HEK293 (cell line): Measurements from ENCODE around the gene AP2M1.

Source experiments
- CTCF ChIA-PET: fragments of 350-600 bp; formaldehyde crosslinking; extraction: SDS; loops from one replicate; lab custom pipeline; 2021; ENCODE audit warnings: antibody characterized with exemption; lab: Yijun Ruan, JAX
- POLR2A ChIA-PET: fragments of 300-600 bp; formaldehyde crosslinking; extraction: SDS; loops from one replicate; lab custom pipeline; 2020; ENCODE audit warnings: antibody characterized with exemption, inconsistent platforms; lab: Yijun Ruan, JAX
- H3K27ac ChIP-seq: fragments of 200-500 bp; sonication (Bioruptor generic); 2 replicates; pipeline ENCODE4 v1.5.1; 2014; ENCODE audit warnings: low read depth, low read length, control low read depth, inconsistent platforms; ENCODE audit errors: extremely low read depth
- H3K36me3 ChIP-seq, 2 experiments: fragments of 200-500 bp in 1 of 2; sonication (Bioruptor generic) in 1 of 2; 1 replicate in 1 of 2; 2 replicates in 1 of 2; pipeline ENCODE4 v1.5.1; 2014 to 2017; ENCODE audit warnings: inconsistent platforms in 2 of 2, low read length in 2 of 2; ENCODE audit not compliant: control insufficient read depth in 2 of 2, insufficient read depth in 1 of 2
- H3K4me1 ChIP-seq: fragments of 200-500 bp; sonication (Bioruptor generic); 2 replicates; pipeline ENCODE4 v1.5.1; 2014; ENCODE audit warnings: mild to moderate bottlenecking, low read length, inconsistent platforms; ENCODE audit not compliant: control insufficient read depth, insufficient read depth
- H3K4me3 ChIP-seq: 2 replicates; pipeline ENCODE4 v1.5.1; 2011; ENCODE audit warnings: low read depth, mild to moderate bottlenecking, control low read depth, low read length, moderate library complexity
- H3K9me3 ChIP-seq: fragments of 200-500 bp; sonication (Bioruptor generic); 2 replicates; pipeline ENCODE4 v1.5.1; 2014; ENCODE audit warnings: low read depth, low read length, inconsistent platforms; ENCODE audit not compliant: control insufficient read depth, insufficient read depth
- SETDB1 ChIP-seq: IDR thresholded peaks from one replicate; pipeline ENCODE4 v1.6.1; 2017; ENCODE audit warnings: mild to moderate bottlenecking, low read length, moderate library complexity, mixed read lengths; ENCODE audit not compliant: insufficient read length
- ZBTB17 ChIP-seq: fragments of 450-650 bp; formaldehyde crosslinking; IDR thresholded peaks from 2 replicates; pipeline ENCODE4 v1.5.1; 2016; ENCODE audit warnings: missing biosample characterization, missing genetic modification characterization
- ZFHX2 ChIP-seq: fragments of 450-650 bp; formaldehyde crosslinking; conservative IDR thresholded peaks from 2 replicates; pipeline ENCODE4 v1.5.1; 2016; ENCODE audit warnings: missing biosample characterization, missing genetic modification characterization
- ZNF266 ChIP-seq: fragments of 450-650 bp; formaldehyde crosslinking; IDR thresholded peaks from 2 replicates; pipeline ENCODE4 v1.5.1; 2016; ENCODE audit warnings: missing biosample characterization, missing genetic modification characterization, low read depth
- ZNF341 ChIP-seq: fragments of 450-650 bp; formaldehyde crosslinking; IDR thresholded peaks from 2 replicates; pipeline ENCODE4; 2016; ENCODE audit warnings: low read depth, missing biosample characterization, missing genetic modification characterization
- ZNF366 ChIP-seq: fragments of 450-650 bp; formaldehyde crosslinking; conservative IDR thresholded peaks from 2 replicates; pipeline ENCODE4 v1.5.1; 2016; ENCODE audit warnings: missing biosample characterization, missing genetic modification characterization
- ZNF529 ChIP-seq: fragments of 450-650 bp; formaldehyde crosslinking; IDR thresholded peaks from 2 replicates; pipeline ENCODE4 v1.5.1; 2017; ENCODE audit warnings: missing genetic modification characterization, missing biosample characterization; ENCODE audit not compliant: insufficient replicate concordance
- ZNF830 ChIP-seq: fragments of 450-650 bp; IDR thresholded peaks from 2 replicates; pipeline ENCODE4 v1.5.0; 2018; ENCODE audit warnings: missing biosample characterization, missing genetic modification characterization, low read depth, mild to moderate bottlenecking, moderate library complexity
- TF ChIP-seq, protein P1 (sequence below): fragments of 450-650 bp; formaldehyde crosslinking; IDR thresholded peaks from 2 replicates; pipeline ENCODE4 v1.5.1; 2017; ENCODE audit warnings: missing biosample characterization, missing genetic modification characterization
- TF ChIP-seq, protein P2 (sequence below): fragments of 450-650 bp; formaldehyde crosslinking; IDR thresholded peaks from 2 replicates; pipeline ENCODE4 v1.5.1; 2016; ENCODE audit warnings: missing biosample characterization, missing genetic modification characterization

The AP2M1 gene

DNA sequence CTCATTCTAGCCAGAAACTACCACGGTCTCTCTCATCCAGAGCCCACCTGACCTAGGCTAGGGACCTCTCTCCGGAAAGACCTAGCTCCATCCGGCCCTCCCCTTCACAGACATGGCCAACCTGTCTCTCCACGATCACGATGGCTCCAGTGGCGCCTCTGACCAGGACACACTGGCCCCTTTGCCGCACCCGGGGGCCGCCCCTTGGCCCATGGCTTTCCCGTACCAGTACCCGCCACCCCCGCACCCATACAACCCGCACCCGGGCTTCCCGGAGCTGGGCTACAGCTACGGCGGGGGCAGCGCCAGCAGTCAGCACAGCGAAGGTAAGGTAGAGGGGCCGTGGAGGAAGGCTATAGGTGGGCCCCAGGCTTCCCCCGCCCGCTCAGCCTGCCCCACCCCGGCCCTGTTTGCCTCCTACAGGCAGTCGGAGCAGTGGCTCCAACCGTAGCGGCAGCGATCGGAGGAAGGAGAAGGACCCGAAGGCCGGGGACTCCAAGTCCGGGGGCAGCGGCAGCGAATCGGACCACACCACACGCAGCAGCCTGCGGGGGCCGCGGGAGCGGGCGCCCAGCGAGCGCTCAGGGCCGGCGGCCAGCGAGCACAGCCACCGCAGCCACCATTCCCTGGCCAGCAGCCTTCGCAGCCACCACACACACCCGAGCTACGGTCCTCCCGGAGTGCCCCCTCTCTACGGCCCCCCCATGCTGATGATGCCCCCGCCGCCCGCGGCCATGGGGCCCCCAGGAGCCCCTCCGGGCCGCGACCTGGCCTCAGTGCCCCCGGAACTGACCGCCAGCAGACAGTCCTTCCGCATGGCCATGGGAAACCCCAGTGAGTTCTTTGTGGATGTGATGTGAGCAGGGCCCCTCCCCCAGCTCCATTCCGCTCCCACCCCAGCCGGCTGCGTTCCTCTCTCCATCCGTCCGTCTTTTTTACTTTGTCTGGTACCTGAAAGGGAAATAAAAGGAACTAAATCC, 4.5 kb upstream of the AP2M1 start (continued):
- TF ChIP-seq, protein P1, sequence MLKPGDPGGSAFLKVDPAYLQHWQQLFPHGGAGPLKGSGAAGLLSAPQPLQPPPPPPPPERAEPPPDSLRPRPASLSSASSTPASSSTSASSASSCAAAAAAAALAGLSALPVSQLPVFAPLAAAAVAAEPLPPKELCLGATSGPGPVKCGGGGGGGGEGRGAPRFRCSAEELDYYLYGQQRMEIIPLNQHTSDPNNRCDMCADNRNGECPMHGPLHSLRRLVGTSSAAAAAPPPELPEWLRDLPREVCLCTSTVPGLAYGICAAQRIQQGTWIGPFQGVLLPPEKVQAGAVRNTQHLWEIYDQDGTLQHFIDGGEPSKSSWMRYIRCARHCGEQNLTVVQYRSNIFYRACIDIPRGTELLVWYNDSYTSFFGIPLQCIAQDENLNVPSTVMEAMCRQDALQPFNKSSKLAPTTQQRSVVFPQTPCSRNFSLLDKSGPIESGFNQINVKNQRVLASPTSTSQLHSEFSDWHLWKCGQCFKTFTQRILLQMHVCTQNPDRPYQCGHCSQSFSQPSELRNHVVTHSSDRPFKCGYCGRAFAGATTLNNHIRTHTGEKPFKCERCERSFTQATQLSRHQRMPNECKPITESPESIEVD = no peak
- TF ChIP-seq SETDB1 = no peak
- no peak for TF ChIP-seq ZBTB17 (tag by site-specific recombination)
- TF ChIP-seq ZNF830 (tag by site-specific recombination) = no peak
- TF ChIP-seq ZNF341 = no peak

- Histone ChIP-seq H3K27ac (no peak overlapping the region), H3K4me1 (no peaks in the 10 kb centered on the region), H3K4me3 (no peak overlapping the region), H3K9me3 (no peaks in the 10 kb centered on the region), H3K36me3 (peaks cover 0 to 64% of the 10 kb centered on the region in 2 experiments; a peak in 2 of 3 replicates)
- ChIA-PET CTCF (no interaction called here), POLR2A (no interaction called here)
- TF ChIP-seq ZNF529 (tag by site-specific recombination) = no peak
- TF ChIP-seq ZNF266 (tag by site-specific recombination) = no peak
- TF ChIP-seq ZNF830 (tag by site-specific recombination) = no peak
- TF ChIP-seq, protein P2, sequence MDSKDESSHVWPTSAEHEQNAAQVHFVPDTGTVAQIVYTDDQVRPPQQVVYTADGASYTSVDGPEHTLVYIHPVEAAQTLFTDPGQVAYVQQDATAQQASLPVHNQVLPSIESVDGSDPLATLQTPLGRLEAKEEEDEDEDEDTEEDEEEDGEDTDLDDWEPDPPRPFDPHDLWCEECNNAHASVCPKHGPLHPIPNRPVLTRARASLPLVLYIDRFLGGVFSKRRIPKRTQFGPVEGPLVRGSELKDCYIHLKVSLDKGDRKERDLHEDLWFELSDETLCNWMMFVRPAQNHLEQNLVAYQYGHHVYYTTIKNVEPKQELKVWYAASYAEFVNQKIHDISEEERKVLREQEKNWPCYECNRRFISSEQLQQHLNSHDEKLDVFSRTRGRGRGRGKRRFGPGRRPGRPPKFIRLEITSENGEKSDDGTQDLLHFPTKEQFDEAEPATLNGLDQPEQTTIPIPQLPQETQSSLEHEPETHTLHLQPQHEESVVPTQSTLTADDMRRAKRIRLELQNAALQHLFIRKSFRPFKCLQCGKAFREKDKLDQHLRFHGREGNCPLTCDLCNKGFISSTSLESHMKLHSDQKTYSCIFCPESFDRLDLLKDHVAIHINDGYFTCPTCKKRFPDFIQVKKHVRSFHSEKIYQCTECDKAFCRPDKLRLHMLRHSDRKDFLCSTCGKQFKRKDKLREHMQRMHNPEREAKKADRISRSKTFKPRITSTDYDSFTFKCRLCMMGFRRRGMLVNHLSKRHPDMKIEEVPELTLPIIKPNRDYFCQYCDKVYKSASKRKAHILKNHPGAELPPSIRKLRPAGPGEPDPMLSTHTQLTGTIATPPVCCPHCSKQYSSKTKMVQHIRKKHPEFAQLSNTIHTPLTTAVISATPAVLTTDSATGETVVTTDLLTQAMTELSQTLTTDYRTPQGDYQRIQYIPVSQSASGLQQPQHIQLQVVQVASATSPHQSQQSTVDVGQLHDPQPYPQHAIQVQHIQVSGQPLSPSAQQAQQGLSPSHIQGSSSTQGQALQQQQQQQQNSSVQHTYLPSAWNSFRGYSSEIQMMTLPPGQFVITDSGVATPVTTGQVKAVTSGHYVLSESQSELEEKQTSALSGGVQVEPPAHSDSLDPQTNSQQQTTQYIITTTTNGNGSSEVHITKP (tag by site-specific recombination) = peak; percentile 79
- peak; percentile 60; the same call in 1 of the 2 replicates for TF ChIP-seq ZFHX2 (tag by site-specific recombination)
- TF ChIP-seq ZNF366 (tag by site-specific recombination) = no peak
These were observed 3.1 kb upstream of the AP2M1 start for GRCh38 chr3:184171562-184171961.

DNA sequence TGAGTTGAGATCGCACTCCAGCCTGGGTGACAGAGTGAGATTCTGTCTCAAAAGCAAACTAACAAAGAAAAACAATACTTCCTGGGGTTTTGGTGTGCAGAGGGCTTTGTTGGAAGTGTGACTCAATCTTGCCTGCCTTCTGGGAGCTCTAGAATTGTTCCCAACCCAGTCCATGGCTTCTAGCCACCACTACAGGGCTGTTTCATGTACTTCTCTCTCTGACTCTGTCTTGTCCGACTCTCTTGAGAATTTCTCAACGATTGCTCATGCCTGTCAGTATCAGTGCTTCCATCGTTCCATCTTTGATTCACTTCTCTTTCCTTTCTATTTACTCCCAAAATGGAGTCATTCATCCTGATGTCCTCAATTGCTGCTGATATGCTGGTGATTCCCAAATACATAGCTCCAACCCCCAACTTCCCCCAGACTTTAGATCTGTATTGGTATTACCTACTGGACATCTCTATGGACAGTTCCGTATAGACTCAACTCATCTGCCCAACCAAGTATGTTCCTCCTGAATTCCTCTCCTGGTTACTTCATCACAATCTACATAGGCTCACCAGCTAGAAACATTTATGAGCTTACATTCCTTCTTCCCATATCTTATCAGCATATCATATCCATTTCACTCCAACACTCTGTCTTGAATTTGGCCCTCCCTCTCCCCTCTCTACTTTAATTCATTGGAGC, 1.8 kb upstream of the AP2M1 start:
- no peak overlapping the region for H3K4me3 ChIP-seq
- H3K4me1 ChIP-seq = peaks cover 3% of the 10 kb centered on the region; the same call in 1 of the 2 replicates
- no peaks in the 10 kb centered on the region for H3K9me3 ChIP-seq
- POLR2A ChIA-PET = interaction anchor here (1.0 to 2.8 kb wide), 4 partner anchors 9 to 39 kb away, joined by 4 to 15 read pairs (median 8); partner anchors contain the start of genes ABCF3 and EIF2B5
- H3K27ac ChIP-seq = no peak overlapping the region
- H3K36me3 ChIP-seq = peaks cover 0 to 62% of the 10 kb centered on the region in 2 experiments; a peak in 2 of 3 replicates
- peak; percentile 87 for TF ChIP-seq ZBTB17 (tag by site-specific recombination)
- TF ChIP-seq, protein P2 (tag by site-specific recombination) = no peak
- CTCF ChIA-PET = interaction anchor here (1.9 kb wide), 1 partner anchor 55 kb away, joined by 7 read pairs; no protein-coding TSS in a partner anchor
